ENCODE results near the gene CDK8. TPM values are rescaled to one million over a fixed set of nuclear protein-coding genes. Genes with fewer than 3 reads are reported as not detected.

The CDK8 gene
- total RNA-seq, 6 experiments from 2014 or later = 15.1 to 19.3 (median 17.4) TPM

DNA sequence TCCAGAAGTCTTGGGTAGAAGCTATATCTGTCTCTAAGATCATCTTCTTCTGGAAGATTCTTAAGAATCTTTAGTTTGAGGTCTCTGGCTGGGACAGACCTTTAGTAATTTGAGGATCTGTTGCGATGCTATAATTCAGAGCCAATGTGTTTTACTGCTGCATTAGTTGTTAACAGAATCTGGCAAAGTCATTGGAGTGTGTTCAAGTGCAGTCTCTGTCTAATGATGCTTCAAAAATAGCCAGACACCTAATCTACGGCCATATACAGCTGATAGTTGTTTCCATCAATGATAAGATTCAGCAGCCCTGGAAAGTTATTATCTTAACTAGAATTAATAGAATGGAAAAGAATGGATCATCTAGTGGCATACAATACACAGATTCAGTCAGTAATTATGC, 72.6 kb downstream of the CDK8 start:
- Mint-ChIP-seq H3K9me3 (no peaks in the 10 kb centered on the region), H3K36me3 (ENCODE audit: low read depth) (peaks cover 4% of the 10 kb centered on the region; the same call in 1 of the 2 replicates), H3K27ac (no peak overlapping the region), H3K4me3 (no peak overlapping the region), H3K4me1 (ENCODE audit: low read depth) (peaks cover 36% of the 10 kb centered on the region), H3K27me3 (ENCODE audit: insufficient read depth) (no peaks in the 10 kb centered on the region)
- no peak for DNase-seq
- TF ChIP-seq, protein P1, sequence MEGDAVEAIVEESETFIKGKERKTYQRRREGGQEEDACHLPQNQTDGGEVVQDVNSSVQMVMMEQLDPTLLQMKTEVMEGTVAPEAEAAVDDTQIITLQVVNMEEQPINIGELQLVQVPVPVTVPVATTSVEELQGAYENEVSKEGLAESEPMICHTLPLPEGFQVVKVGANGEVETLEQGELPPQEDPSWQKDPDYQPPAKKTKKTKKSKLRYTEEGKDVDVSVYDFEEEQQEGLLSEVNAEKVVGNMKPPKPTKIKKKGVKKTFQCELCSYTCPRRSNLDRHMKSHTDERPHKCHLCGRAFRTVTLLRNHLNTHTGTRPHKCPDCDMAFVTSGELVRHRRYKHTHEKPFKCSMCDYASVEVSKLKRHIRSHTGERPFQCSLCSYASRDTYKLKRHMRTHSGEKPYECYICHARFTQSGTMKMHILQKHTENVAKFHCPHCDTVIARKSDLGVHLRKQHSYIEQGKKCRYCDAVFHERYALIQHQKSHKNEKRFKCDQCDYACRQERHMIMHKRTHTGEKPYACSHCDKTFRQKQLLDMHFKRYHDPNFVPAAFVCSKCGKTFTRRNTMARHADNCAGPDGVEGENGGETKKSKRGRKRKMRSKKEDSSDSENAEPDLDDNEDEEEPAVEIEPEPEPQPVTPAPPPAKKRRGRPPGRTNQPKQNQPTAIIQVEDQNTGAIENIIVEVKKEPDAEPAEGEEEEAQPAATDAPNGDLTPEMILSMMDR (IDR thresholded peaks at IDR 0.05) = no peak

DNA sequence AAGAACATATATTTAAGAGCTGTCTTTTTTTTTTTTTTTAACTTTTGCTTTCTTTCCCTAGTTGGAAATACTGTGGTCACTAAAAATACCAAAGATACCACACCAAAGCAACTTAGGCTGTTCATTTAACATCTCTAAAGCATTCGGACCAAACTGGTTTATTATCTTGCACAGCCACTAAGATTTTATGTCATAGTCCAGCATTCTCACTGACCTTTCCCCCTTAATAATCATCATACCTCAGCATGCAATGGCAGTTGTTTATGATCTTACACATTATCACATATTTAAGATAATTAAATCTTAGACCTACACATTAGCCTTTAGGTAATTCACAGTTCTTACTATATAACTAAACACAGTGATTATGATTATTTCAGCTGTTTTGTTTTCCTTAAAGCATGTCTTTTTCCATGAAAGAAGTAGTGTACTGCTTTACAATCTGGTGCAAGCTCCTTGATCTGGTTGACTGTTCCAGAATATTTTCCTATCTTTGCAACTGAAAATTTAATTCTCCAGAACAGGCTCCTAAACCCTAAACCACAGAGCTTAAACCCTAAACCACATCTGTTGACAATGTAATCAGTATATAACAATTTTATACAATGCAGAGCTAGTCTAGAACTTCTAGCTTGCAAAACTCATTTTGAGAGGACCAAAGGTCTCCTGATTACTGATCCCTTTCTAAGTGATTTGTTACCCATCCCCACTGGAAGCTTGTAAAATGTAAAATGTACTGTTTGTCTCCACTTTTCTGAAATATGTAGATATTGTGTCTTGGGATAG, 74.2 kb downstream of the CDK8 start:
- peaks cover 36% of the 10 kb centered on the region for H3K4me1 Mint-ChIP-seq (ENCODE audit: low read depth)

DNA sequence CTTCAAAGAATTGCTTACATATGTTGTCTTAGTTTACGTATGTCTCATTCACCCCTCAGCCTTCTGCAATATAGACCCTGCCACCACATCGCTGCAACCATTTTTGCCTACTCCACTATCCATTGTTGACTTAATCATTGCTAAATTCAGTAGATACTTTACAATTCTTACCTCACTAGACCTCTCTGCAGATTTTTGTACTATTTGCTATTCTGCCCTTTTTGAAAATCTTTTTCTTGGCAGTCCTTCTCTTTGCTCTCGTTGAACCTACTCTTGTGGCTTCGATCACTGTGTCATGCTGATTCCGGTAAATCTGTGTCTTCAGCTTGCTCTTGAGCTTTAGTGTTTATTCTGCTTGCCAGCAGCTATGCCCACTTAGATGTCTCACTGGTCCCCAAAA, 81.2 kb downstream of the CDK8 start:
- H3K27ac Mint-ChIP-seq = no peak overlapping the region
- peaks cover 4% of the 10 kb centered on the region; the same call in 1 of the 2 replicates for H3K36me3 Mint-ChIP-seq (ENCODE audit: low read depth)
- no peak overlapping the region for H3K4me3 Mint-ChIP-seq
- no peaks in the 10 kb centered on the region for H3K9me3 Mint-ChIP-seq
- TF ChIP-seq, protein P1 (IDR thresholded peaks at IDR 0.05) = no peak
- DNase-seq = no peak
- peaks cover 9% of the 10 kb centered on the region for H3K4me1 Mint-ChIP-seq (ENCODE audit: low read depth)
- no peaks in the 10 kb centered on the region for H3K27me3 Mint-ChIP-seq (ENCODE audit: insufficient read depth)

More for the DNA sequence above, 74.2 kb downstream of the CDK8 start:
- peaks cover 4% of the 10 kb centered on the region; the same call in 1 of the 2 replicates for H3K36me3 Mint-ChIP-seq (ENCODE audit: low read depth)
- DNase-seq = no peak
- H3K9me3 Mint-ChIP-seq = no peaks in the 10 kb centered on the region
- H3K4me3 Mint-ChIP-seq = no peak overlapping the region
- TF ChIP-seq, protein P1 (IDR thresholded peaks at IDR 0.05) = no peak
- no peak overlapping the region for H3K27ac Mint-ChIP-seq
- H3K27me3 Mint-ChIP-seq (ENCODE audit: insufficient read depth) = no peaks in the 10 kb centered on the region

DNA sequence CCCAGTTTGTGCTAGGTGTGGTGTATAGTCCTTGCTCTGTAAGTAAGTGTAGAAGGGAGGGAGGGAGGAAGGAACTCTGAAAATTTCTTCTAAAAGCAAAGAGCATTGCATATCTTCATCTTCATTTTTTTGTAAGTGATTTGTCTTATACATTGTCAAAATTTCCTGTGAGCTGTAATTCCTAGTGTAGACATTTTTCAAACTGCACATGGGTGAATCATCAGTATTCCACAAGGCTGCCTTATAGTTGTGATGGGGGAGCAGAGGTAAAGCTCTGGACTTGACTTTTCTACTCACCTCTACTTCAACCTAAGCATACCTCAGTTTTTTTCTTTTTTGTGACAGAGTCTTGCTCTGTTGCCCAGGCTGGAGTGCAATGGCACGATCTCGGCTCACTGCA, 86.9 kb downstream of the CDK8 start:
- TF ChIP-seq, protein P1 (IDR thresholded peaks at IDR 0.05) = no peak
- H3K27ac Mint-ChIP-seq = peak overlapping the region; percentile 49; the same call in 1 of the 2 replicates

DNA sequence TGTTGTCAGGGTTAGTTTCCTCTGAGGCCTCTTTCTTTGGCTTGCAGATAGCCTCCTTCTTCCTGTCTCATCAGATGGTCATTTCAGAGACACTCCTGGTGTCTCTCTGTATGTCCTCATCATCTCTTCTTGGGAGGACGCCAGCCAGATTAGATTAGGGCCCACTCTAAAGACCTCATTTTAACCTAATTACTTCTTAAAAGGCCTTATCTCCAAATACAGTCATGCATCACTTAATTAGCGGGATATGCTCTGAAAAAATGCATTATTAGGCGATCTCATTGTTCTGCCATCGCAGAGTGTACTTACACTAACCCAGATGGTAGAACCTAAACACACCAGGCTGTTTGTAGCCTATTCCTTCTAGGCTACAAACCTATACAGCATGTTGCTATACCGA, 89.0 kb downstream of the CDK8 start:
- Mint-ChIP-seq H3K27me3 (ENCODE audit: insufficient read depth) (no peaks in the 10 kb centered on the region), H3K27ac (no peak overlapping the region)

More for the DNA sequence above, 86.9 kb downstream of the CDK8 start:
- Mint-ChIP-seq H3K9me3 (no peaks in the 10 kb centered on the region), H3K4me1 (ENCODE audit: low read depth) (peaks cover 14% of the 10 kb centered on the region), H3K4me3 (no peak overlapping the region), H3K36me3 (ENCODE audit: low read depth) (no peaks in the 10 kb centered on the region), H3K27me3 (ENCODE audit: insufficient read depth) (no peaks in the 10 kb centered on the region)
- DNase-seq = peak; percentile 8

More for the DNA sequence above, 89.0 kb downstream of the CDK8 start:
- Mint-ChIP-seq H3K4me3 (no peak overlapping the region), H3K4me1 (ENCODE audit: low read depth) (peaks cover 14% of the 10 kb centered on the region), H3K36me3 (ENCODE audit: low read depth) (no peaks in the 10 kb centered on the region), H3K9me3 (no peaks in the 10 kb centered on the region)
- no peak for DNase-seq
- TF ChIP-seq, protein P1 (IDR thresholded peaks at IDR 0.05) = no peak
